Nephron (organoid): Measurements from ENCODE around the gene ARID1B.

Experiments used
- H3K27ac Mint-ChIP-seq, 3 experiments: 2 replicates each; pipeline ENCODE4 v1.8.0; 2020; ENCODE audit warnings: mixed read lengths in 3 of 3, mild to moderate bottlenecking in 2 of 3, moderate library complexity in 1 of 3
- H3K27me3 Mint-ChIP-seq: 2 replicates; pipeline ENCODE4 v1.8.0; 2021; ENCODE audit warnings: low read depth, mild to moderate bottlenecking, moderate library complexity, mixed read lengths
- H3K36me3 Mint-ChIP-seq: 2 replicates; pipeline ENCODE4 v1.8.0; 2020; ENCODE audit warnings: low read depth, mixed read lengths
- H3K4me1 Mint-ChIP-seq: 2 replicates; pipeline ENCODE4 v1.8.0; 2020; ENCODE audit warnings: mixed read lengths
- H3K4me3 Mint-ChIP-seq, 3 experiments: 2 replicates each; pipeline ENCODE4 v1.8.0; 2020; ENCODE audit warnings: mild to moderate bottlenecking in 3 of 3, mixed read lengths in 3 of 3, moderate library complexity in 2 of 3
- H3K9me3 Mint-ChIP-seq: 2 replicates; pipeline ENCODE4 v1.8.0; 2020; ENCODE audit warnings: mixed read lengths
- TF ChIP-seq, protein P1 (sequence below), 3 experiments: fragments of 200-600 bp; sonication (generic); IDR thresholded peaks; one replicate each; pipeline ENCODE4 v1.5.0; 2021; ENCODE audit warnings: antibody characterized with exemption in 3 of 3; ENCODE audit not compliant: unreplicated experiment in 3 of 3

Gene ARID1B

DNA sequence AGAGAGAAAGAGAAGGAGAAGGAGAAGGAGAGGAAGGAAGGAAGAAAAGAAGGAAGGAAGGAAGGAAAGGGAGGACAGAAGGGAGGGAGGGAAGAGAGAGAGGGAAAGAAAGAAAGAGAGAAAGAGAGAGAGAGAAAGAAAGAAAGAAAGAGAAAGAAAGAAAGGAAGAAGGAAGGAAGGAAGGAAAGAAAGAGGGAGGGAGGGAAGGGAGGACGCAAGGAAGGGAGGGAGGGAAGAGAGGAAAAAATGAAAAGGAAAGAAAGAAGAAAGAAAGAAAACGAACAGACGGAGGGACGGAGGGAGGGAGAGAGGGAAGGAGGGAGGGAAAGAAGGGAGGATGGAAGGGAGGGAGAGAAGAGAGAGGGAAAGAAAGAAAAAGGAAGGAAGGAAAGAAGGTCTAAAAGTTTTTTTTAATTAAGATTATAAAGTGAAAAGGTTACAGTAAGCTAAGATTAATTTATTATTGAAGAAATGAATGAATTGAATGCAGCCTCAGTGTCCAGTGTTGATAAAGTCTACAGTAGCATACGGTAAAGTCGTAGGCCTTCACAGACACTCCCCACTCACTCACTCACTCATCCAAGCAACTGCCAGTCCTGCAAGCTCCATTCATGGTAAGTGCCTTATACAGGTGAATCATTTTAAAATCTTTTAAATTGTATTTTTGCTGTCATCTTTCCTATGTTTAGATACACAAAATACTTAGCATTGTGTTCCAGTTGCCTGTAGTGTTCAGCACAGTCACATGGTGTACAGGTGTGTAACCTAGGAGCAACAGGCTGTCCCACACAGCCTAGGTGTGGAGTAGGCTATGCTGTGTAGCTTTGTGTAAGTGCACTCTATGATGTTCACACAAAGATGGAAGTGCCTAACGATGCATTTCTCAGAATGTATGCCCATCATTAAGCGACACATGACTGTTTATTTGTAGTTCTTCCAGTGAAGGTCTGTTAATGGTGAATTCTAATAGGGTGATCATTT lies 20.3 kb upstream of the ARID1B start:
- no peaks in the 10 kb centered on the region for H3K4me1 Mint-ChIP-seq
- H3K27ac Mint-ChIP-seq: no peak overlapping the region
- no peaks in the 10 kb centered on the region for H3K9me3 Mint-ChIP-seq
- TF ChIP-seq, protein P1, sequence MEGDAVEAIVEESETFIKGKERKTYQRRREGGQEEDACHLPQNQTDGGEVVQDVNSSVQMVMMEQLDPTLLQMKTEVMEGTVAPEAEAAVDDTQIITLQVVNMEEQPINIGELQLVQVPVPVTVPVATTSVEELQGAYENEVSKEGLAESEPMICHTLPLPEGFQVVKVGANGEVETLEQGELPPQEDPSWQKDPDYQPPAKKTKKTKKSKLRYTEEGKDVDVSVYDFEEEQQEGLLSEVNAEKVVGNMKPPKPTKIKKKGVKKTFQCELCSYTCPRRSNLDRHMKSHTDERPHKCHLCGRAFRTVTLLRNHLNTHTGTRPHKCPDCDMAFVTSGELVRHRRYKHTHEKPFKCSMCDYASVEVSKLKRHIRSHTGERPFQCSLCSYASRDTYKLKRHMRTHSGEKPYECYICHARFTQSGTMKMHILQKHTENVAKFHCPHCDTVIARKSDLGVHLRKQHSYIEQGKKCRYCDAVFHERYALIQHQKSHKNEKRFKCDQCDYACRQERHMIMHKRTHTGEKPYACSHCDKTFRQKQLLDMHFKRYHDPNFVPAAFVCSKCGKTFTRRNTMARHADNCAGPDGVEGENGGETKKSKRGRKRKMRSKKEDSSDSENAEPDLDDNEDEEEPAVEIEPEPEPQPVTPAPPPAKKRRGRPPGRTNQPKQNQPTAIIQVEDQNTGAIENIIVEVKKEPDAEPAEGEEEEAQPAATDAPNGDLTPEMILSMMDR (IDR thresholded peaks at IDR 0.05; ENCODE audit: unreplicated experiment in 3 of 3): no peak
- H3K27me3 Mint-ChIP-seq: no peaks in the 10 kb centered on the region
- H3K36me3 Mint-ChIP-seq: no peaks in the 10 kb centered on the region
- no peak overlapping the region for H3K4me3 Mint-ChIP-seq

DNA sequence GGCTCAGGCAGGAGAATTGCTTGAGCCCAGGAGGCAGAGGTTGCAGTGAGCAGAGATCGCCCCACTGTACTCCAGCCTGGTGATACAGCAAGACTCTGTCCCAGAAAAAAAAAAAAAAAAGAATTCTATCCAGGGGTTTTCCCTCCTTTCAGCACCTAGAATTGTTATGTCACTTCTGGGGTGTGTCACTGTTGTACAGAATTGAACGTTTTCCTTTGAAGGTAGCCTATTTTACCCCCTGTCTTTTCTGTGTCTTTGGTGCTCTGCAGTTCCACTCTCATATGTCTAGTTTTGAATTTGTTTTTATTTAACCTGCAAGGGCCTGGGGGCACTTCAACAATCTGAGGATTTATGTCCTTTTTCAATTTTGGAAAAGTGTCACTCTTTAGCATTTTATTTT lies 19.3 kb upstream of the ARID1B start:
- H3K27ac Mint-ChIP-seq: no peak overlapping the region
- TF ChIP-seq, protein P1 (IDR thresholded peaks at IDR 0.05; ENCODE audit: unreplicated experiment in 3 of 3): no peak
- H3K4me3 Mint-ChIP-seq: no peak overlapping the region
- no peaks in the 10 kb centered on the region for H3K27me3 Mint-ChIP-seq
- H3K36me3 Mint-ChIP-seq: no peaks in the 10 kb centered on the region
- no peaks in the 10 kb centered on the region for H3K4me1 Mint-ChIP-seq
- no peaks in the 10 kb centered on the region for H3K9me3 Mint-ChIP-seq

DNA sequence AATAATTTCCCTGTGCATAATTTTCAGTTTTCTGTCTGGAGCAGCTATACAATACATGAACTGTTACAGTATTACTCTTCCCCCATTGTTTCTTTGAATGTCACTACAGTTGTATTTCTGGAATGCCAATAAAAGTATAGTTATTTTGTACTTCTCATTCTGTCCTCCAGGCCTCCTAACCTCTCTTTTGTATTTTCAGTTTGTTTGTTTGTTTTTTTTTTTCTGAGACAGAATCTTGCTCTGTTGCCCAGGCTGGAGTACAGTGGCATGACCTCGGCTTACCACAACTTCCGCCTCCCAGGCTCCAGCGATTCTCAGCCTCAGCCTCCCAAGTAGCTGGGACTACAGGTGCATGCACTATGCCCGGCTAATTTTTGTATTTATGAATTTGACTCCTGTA lies 16.8 kb upstream of the ARID1B start:
- TF ChIP-seq, protein P1 (IDR thresholded peaks at IDR 0.05; ENCODE audit: unreplicated experiment in 3 of 3): no peak
- no peaks in the 10 kb centered on the region for H3K9me3 Mint-ChIP-seq
- no peak overlapping the region for H3K27ac Mint-ChIP-seq
- no peaks in the 10 kb centered on the region for H3K36me3 Mint-ChIP-seq
- no peak overlapping the region for H3K4me3 Mint-ChIP-seq
- H3K27me3 Mint-ChIP-seq: no peaks in the 10 kb centered on the region
- no peaks in the 10 kb centered on the region for H3K4me1 Mint-ChIP-seq

DNA sequence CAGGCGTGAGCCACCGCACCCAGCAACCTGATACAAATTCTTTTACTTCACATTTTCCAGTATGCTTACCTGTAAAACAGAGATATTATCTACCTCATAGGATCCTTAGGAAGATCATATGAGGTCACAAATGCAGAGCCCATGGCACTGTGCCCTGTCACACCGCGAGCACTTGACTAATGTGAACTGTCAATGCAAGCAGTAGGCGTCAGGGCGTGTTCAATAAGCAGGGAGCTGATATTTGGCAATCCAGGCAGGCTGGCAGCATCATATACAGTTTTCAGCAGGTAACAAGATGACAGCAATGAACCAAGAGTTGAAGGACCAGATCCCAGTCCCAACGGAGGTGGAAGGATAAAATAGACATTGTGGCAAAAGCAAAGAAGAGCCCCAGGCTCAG lies 14.6 kb upstream of the ARID1B start:
- no peaks in the 10 kb centered on the region for H3K4me1 Mint-ChIP-seq
- TF ChIP-seq, protein P1 (IDR thresholded peaks at IDR 0.05; ENCODE audit: unreplicated experiment in 3 of 3): no peak
- no peaks in the 10 kb centered on the region for H3K27me3 Mint-ChIP-seq
- H3K9me3 Mint-ChIP-seq: no peaks in the 10 kb centered on the region
- H3K4me3 Mint-ChIP-seq: no peak overlapping the region
- H3K36me3 Mint-ChIP-seq: no peaks in the 10 kb centered on the region
- H3K27ac Mint-ChIP-seq: no peak overlapping the region

DNA sequence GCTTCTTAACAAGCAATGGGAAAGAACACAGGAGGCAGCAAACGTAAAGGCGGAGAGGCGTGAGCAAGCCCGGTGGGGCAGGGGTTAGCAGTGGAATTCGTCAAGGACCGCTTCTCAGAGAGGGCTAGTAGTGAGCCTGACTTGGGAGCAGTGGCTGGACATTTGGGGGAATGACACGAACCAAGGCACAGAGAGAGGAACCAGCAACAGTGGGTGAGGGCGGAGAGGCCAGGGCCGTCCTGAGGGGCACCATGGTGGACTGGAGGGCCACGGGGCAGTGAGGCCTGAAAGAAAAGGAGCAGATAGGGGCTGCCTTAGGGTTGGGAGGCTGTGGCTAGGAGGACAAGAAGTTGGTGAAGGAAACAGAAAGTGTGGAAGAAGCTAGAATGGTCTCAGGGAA lies 12.1 kb upstream of the ARID1B start:
- H3K4me3 Mint-ChIP-seq: no peak overlapping the region
- peaks cover 9% of the 10 kb centered on the region for H3K4me1 Mint-ChIP-seq
- TF ChIP-seq, protein P1 (IDR thresholded peaks at IDR 0.05; ENCODE audit: unreplicated experiment in 3 of 3): no peak
- H3K36me3 Mint-ChIP-seq: no peaks in the 10 kb centered on the region
- no peak overlapping the region for H3K27ac Mint-ChIP-seq
- H3K9me3 Mint-ChIP-seq: no peaks in the 10 kb centered on the region
- H3K27me3 Mint-ChIP-seq: no peaks in the 10 kb centered on the region
